Endothelial cell (in vitro differentiated cells): ENCODE measurements around the gene LRP1B. TPM values are rescaled to one million over a fixed set of nuclear protein-coding genes. Genes with fewer than 3 reads are reported as not detected.
"Not testable (repeated sequence)": the region's sequence is repeated elsewhere in the genome, so short reads cannot be mapped to it uniquely, and the experiment has no call there.

Source experiments
- DNase-seq: peaks from one replicate; pipeline ENCODE4 v3.0.0; 2021; ENCODE audit warnings: low spot score
- H3K27ac Mint-ChIP-seq: one replicate; pipeline ENCODE4 v1.8.0; 2021; ENCODE audit warnings: mixed read lengths, inconsistent platforms; ENCODE audit not compliant: unreplicated experiment
- H3K27me3 Mint-ChIP-seq: one replicate; pipeline ENCODE4 v1.8.0; 2021; ENCODE audit warnings: mild to moderate bottlenecking, moderate library complexity, mixed read lengths, inconsistent platforms; ENCODE audit not compliant: unreplicated experiment
- H3K36me3 Mint-ChIP-seq: one replicate; pipeline ENCODE4 v1.8.0; 2021; ENCODE audit warnings: mild to moderate bottlenecking, low read depth, mixed read lengths, inconsistent platforms; ENCODE audit not compliant: unreplicated experiment
- H3K4me1 Mint-ChIP-seq: one replicate; pipeline ENCODE4 v1.8.0; 2021; ENCODE audit warnings: mild to moderate bottlenecking, mixed read lengths, inconsistent platforms; ENCODE audit not compliant: unreplicated experiment
- H3K4me3 Mint-ChIP-seq: one replicate; pipeline ENCODE4 v1.8.0; 2021; ENCODE audit warnings: mild to moderate bottlenecking, mixed read lengths, inconsistent platforms; ENCODE audit not compliant: unreplicated experiment
- H3K9me3 Mint-ChIP-seq: one replicate; pipeline ENCODE4 v1.8.0; 2021; ENCODE audit warnings: mixed read lengths, inconsistent platforms; ENCODE audit not compliant: unreplicated experiment
- total RNA-seq: library from RNA; stranded (reverse); fragmentation: NEBNext Ultra II Directional; extraction: Animal tissue kit (Norgen Biotek cat#: 25700); gene quantifications from one replicate; pipeline ENCODE4 v1.2.1, GENCODE V29; 2021; ENCODE audit not compliant: unreplicated experiment
- TF ChIP-seq, protein P1 (sequence below): fragments of 200-600 bp; sonication (generic); IDR thresholded peaks from one replicate; pipeline ENCODE4 v1.5.0; 2021; ENCODE audit warnings: antibody characterized with exemption; ENCODE audit not compliant: unreplicated experiment

LRP1B gene
- total RNA-seq, 1 donor from 2014 or later, result 1.4 TPM

DNA sequence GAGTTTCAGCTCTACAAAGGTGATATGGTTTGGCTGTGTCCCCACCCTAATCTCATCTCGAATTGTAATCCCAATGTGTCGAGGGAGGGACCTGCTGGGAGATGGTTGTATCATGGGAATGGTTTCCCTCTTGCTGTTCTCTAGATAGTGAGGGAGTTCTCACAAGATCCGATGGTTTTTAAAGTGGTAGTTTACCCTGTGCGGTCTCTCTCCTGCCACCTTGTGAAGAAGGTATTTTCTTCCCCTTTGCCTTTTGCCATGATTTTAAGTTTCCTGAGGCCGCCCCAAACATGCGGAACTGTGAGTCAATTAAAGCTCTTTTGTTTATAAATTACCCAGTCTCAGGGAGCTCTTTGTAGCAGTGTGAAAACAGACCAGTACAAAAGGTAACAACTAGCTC, 306.0 kb downstream of the LRP1B start:
- no peak overlapping the region for H3K27ac Mint-ChIP-seq
- H3K4me1 Mint-ChIP-seq, result no peaks in the 10 kb centered on the region
- TF ChIP-seq, protein P1, sequence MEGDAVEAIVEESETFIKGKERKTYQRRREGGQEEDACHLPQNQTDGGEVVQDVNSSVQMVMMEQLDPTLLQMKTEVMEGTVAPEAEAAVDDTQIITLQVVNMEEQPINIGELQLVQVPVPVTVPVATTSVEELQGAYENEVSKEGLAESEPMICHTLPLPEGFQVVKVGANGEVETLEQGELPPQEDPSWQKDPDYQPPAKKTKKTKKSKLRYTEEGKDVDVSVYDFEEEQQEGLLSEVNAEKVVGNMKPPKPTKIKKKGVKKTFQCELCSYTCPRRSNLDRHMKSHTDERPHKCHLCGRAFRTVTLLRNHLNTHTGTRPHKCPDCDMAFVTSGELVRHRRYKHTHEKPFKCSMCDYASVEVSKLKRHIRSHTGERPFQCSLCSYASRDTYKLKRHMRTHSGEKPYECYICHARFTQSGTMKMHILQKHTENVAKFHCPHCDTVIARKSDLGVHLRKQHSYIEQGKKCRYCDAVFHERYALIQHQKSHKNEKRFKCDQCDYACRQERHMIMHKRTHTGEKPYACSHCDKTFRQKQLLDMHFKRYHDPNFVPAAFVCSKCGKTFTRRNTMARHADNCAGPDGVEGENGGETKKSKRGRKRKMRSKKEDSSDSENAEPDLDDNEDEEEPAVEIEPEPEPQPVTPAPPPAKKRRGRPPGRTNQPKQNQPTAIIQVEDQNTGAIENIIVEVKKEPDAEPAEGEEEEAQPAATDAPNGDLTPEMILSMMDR, result no peak
- H3K4me3 Mint-ChIP-seq, result no peak overlapping the region
- H3K9me3 Mint-ChIP-seq, result no peaks in the 10 kb centered on the region
- H3K36me3 Mint-ChIP-seq, result no peaks in the 10 kb centered on the region
- peaks cover 2% of the 10 kb centered on the region for H3K27me3 Mint-ChIP-seq
- no peak for DNase-seq

DNA sequence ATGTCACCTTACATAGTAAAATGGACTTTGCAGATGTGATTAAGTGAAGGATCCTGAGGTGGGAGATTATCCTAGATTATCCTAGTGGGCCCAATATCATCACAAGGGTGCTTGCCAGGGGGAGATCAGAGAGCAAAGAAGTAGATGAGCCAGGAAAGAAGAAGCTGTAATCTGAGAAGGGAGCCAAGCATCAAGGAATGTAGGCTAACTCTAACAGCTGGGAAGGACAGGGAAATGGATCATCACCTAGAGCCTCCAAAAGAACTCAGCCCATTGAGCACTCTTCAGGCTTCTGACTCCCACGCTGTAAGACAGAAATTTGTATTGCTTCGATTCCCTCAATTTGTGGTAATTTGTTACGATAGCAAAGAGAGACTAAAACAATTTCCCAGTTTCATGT, 309.9 kb downstream of the LRP1B start:
- Mint-ChIP-seq H3K27me3 (peaks cover 2% of the 10 kb centered on the region), H3K27ac (no peak overlapping the region), H3K9me3 (no peaks in the 10 kb centered on the region), H3K4me1 (no peaks in the 10 kb centered on the region), H3K4me3 (no peak overlapping the region), H3K36me3 (no peaks in the 10 kb centered on the region)
- TF ChIP-seq, protein P1, result no peak
- DNase-seq, result no peak

DNA sequence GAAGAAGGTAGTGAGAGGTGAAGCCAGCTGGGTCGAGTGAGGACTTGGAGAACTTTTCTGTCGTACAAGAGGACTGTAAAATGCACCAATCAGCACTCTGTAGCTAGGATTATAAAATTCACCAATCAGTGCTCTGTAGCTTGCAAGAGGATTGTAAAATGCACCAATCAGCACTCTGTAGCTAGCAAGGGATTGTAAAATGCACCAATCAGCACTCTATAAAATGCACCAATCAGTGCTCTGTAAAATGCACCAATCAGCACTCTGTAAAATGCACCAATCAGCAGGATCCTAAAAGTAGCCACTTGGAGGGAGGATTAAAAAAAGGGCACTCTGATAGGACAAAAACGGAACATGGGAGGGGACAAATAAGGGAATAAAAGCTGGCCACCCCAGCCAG, 315.5 kb downstream of the LRP1B start:
- H3K36me3 Mint-ChIP-seq, H3K4me1 Mint-ChIP-seq, DNase-seq, H3K4me3 Mint-ChIP-seq, H3K9me3 Mint-ChIP-seq, H3K27ac Mint-ChIP-seq, H3K27me3 Mint-ChIP-seq: not testable (repeated sequence)

DNA sequence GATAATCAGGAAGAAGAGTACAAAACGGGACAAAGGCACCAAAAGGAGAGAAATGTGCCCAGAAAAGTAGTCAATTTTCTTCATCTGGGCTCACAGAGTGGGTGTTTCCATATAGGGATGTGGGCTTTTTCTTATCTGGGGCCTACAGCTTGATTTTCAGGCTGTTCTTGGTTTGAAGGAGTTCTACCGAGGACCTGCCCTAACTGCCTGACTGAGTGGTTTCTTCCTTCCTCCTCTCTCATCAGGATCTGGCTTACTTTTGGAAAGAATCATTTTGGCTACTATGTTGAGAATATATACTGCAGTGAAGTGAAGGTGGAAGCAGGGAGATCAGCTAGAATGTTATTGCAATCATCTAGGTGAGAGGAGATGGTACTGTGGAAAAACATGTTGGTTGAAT, 316.7 kb downstream of the LRP1B start:
- DNase-seq, result no peak
- Mint-ChIP-seq H3K9me3 (no peaks in the 10 kb centered on the region), H3K27me3 (no peaks in the 10 kb centered on the region), H3K36me3 (no peaks in the 10 kb centered on the region), H3K27ac (no peak overlapping the region), H3K4me3 (no peak overlapping the region), H3K4me1 (no peaks in the 10 kb centered on the region)
- TF ChIP-seq, protein P1, result no peak

DNA sequence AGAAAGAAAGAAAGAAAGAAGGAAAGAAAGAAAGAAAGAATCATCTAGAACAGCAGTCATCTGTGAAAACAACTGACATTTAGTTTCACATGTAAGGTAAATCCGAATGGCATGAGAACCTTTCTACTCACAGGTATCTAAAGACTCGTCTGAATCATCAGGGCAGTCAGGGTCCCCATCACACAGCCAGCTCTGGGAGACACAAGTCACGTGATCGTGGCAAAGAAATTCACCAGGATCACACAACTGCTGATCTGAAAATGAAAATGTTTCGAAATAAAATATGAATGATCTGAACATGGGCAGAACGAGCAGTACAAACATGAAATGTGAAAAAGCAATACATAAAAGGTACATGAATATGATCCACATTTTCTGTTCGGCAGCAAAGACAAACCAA, 320.7 kb downstream of the LRP1B start:
- no peaks in the 10 kb centered on the region for H3K4me1 Mint-ChIP-seq
- H3K36me3 Mint-ChIP-seq, result no peaks in the 10 kb centered on the region
- H3K27me3 Mint-ChIP-seq, result no peaks in the 10 kb centered on the region
- H3K9me3 Mint-ChIP-seq, result no peaks in the 10 kb centered on the region
- DNase-seq, result no peak
- no peak overlapping the region for H3K4me3 Mint-ChIP-seq
- TF ChIP-seq, protein P1, result no peak
- no peak overlapping the region for H3K27ac Mint-ChIP-seq

DNA sequence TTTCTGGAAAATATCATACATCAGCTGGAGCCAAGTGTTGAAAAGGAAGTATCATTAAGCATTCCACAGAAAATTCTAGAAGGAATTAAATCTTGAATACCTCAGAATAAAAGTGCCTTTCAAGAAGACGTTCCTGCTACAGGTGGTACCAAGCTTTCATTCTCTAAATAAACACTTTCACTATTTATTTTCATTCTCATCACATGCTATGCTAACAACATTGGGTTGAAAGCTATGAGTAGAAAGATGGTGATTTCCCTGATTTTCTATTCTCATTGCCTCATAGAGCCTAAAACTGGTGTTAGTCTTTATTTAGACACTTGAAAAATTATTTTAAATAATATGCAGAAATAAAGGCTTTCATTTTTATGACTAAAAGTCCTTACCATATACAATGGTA, 324.7 kb downstream of the LRP1B start:
- no peak overlapping the region for H3K27ac Mint-ChIP-seq
- H3K4me3 Mint-ChIP-seq, result no peak overlapping the region
- TF ChIP-seq, protein P1, result no peak
- no peaks in the 10 kb centered on the region for H3K4me1 Mint-ChIP-seq
- H3K9me3 Mint-ChIP-seq, result no peaks in the 10 kb centered on the region
- no peaks in the 10 kb centered on the region for H3K27me3 Mint-ChIP-seq
- no peak for DNase-seq
- no peaks in the 10 kb centered on the region for H3K36me3 Mint-ChIP-seq
